ENCODE data around the gene CRYGN.

CRYGN gene

DNA sequence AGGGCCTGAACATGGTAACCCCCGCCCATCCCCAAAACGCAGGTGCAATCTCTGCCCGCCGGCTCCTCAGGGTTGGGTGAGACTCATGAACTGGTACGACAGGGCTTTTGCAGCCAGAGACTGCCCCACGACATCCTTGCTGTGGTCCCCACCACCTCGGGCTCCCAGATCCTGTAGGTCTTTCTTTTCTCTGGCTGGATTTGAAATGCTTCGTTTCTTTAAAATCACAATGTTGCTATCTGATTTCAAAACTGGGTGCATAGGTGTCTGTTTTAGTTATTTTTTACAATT lies 52.0 kb downstream of the CRYGN start:
- DNase-seq (ENCODE audit: low read depth), result no peak
- TF ChIP-seq, protein P1, sequence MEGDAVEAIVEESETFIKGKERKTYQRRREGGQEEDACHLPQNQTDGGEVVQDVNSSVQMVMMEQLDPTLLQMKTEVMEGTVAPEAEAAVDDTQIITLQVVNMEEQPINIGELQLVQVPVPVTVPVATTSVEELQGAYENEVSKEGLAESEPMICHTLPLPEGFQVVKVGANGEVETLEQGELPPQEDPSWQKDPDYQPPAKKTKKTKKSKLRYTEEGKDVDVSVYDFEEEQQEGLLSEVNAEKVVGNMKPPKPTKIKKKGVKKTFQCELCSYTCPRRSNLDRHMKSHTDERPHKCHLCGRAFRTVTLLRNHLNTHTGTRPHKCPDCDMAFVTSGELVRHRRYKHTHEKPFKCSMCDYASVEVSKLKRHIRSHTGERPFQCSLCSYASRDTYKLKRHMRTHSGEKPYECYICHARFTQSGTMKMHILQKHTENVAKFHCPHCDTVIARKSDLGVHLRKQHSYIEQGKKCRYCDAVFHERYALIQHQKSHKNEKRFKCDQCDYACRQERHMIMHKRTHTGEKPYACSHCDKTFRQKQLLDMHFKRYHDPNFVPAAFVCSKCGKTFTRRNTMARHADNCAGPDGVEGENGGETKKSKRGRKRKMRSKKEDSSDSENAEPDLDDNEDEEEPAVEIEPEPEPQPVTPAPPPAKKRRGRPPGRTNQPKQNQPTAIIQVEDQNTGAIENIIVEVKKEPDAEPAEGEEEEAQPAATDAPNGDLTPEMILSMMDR (IDR thresholded peaks at IDR 0.05; ENCODE audit: insufficient read depth, low read depth, low read length, missing control alignments), result no peak
- no peak overlapping the region for H3K4me3 ChIP-seq (ENCODE audit: low read length)

DNA sequence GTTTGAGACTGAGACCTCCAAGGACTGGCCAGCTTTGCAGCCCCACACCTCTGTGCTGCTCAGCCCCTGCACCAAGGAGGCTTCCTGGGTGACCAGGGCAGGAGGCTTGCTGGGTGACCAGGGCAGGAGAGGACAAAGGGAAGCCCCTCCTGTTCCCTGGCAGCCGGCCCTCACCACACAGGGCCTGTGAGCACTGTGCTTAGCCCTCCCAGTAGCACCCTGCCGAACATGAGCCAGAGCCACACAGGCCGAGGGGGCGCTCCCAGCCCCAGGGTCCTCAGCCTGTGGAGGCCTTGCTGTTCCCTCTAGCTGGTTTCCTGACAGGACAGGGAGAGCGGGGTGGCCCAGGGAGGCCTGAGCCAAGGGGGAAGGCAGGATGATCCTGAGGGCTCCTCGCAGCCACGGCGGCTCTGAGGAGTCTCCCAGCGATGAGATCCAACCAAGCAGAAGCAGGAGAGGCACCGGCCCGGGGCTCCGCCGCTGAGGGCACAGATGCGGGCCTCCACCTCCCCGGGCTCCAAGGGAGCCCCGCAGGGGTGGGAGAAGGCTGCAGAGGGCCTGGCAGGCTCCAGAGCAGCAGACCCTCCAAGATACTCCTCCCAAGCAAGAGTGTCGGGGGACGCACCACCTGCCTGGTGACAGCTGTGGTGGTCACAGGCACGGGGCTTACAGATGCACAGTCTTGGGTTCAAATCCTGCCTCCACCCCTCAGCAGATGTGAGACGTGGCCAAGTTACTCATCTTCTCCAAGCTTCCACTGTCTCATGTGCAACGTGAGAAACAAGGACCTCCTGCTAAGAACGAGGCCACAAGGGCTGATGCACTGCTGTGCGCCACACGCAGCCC lies 52.6 kb downstream of the CRYGN start:
- TF ChIP-seq, protein P1 (IDR thresholded peaks at IDR 0.05; ENCODE audit: insufficient read depth, low read depth, low read length, missing control alignments), result no peak
- no peak overlapping the region for H3K4me3 ChIP-seq (ENCODE audit: low read length)
- no peak for DNase-seq (ENCODE audit: low read depth)

GRCh38 chr7:151386301-151387160 lies 53.4 kb downstream of the CRYGN start:
- DNase-seq (ENCODE audit: low read depth), result peak; percentile 33
- H3K4me3 ChIP-seq (ENCODE audit: low read length), result no peak overlapping the region
- TF ChIP-seq, protein P1 (IDR thresholded peaks at IDR 0.05; ENCODE audit: insufficient read depth, low read depth, low read length, missing control alignments), result no peak

- DNase-seq (ENCODE audit: low read depth), result no peak
- H3K4me3 ChIP-seq (ENCODE audit: low read length), result no peak overlapping the region
- TF ChIP-seq, protein P1 (IDR thresholded peaks at IDR 0.05; ENCODE audit: insufficient read depth, low read depth, low read length, missing control alignments), result no peak
Observed at GRCh38 chr7:151385626-151386300, 54.2 kb downstream of the CRYGN start.

DNA sequence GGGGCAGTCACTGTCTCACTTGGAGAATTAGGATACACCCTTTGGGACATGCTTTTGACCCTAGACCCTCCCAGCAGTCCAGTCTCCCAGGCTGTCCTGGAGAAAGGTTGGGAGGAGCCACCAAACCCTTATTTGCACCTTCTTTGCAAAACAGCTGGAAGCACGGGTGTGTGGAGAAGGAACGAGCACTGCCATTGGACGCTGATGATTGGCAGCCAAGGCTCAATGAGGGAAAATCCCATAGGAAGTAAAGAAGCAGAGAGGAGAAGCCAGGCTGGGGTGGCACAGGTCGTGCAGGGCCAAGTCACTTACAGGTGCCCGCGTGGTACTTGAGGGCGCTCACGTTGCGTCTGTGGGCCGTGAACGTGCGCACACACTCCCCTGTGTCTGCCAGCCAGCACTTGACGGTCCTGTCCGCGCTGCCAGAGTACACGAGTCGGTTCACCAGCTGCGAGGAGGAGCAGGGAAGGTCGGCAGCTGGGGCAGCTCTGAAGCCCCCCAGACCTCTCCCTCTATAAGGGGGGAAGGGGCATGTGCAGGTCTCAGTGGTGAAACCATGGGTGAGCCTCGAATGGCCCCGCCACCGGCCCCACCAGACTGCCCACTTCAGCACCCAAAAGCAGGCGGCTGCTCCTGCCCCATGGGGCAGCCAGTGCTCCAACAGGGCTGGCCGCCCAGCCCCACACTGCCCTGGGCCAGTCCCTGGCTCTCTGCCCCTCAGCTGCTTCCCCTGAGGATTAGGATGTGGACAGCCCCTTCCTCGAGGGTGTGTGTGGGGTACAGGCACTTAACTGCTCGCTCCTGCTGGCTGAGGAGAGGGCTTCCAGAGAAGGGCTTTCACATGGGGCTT lies 54.9 kb downstream of the CRYGN start:
- no peak for DNase-seq (ENCODE audit: low read depth)
- TF ChIP-seq, protein P1 (IDR thresholded peaks at IDR 0.05; ENCODE audit: insufficient read depth, low read depth, low read length, missing control alignments), result no peak
- H3K4me3 ChIP-seq (ENCODE audit: low read length), result no peak overlapping the region

DNA sequence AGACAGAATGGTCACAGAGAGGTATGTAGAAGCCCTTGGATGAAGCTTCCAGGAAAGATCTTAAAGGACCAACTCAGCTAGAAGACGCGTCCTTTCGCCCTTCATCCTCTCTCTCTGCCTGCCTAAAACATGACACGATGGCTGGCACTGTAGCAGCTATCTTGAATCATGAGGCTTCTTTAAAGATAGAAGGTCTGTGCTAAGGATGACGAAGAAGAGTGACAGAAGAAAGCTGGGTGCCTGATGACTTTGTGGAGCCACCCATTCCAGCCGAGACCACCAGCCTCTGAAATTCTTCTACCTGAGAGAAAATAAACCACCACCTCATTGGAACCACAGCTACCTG lies 55.6 kb downstream of the CRYGN start:
- no peak for DNase-seq (ENCODE audit: low read depth)
- H3K4me3 ChIP-seq (ENCODE audit: low read length), result no peak overlapping the region
- TF ChIP-seq, protein P1 (IDR thresholded peaks at IDR 0.05; ENCODE audit: insufficient read depth, low read depth, low read length, missing control alignments), result no peak
